Esophagus muscularis mucosa (tissue), 4 donors: ENCODE measurements around the gene SLC25A12.

Experiments
- CTCF ChIP-seq, 3 experiments: fragments of 200-600 bp in 2 of 3; fragments of 450-650 bp in 1 of 3; sonication (generic) in 2 of 3; IDR thresholded peaks; one replicate each; pipeline ENCODE4 v1.5.1; 2017 to 2019; ENCODE audit warnings: antibody characterized with exemption in 3 of 3, mild to moderate bottlenecking in 2 of 3, moderate library complexity in 1 of 3
- EP300 ChIP-seq: sonication (generic); formaldehyde crosslinking; IDR thresholded peaks from one replicate; pipeline ENCODE4 v1.6.1; 2017; ENCODE audit warnings: antibody characterized with exemption
- POLR2A ChIP-seq: fragments of 450-650 bp; IDR thresholded peaks from one replicate; pipeline ENCODE4 v1.6.1; 2017; ENCODE audit warnings: antibody characterized with exemption, moderate library complexity, mild to moderate bottlenecking, low read depth
- POLR2AphosphoS5 ChIP-seq, 2 donors: sonication (generic); formaldehyde crosslinking; IDR thresholded peaks; one replicate each; pipeline ENCODE4 v1.6.1; 2017; ENCODE audit warnings: antibody characterized with exemption in 2 of 2

GRCh38 chr2:171810422-171811244 lies 83.4 kb downstream of the SLC25A12 start:
- TF ChIP-seq CTCF (IDR thresholded peaks at IDR 0.05) (no peak), POLR2AphosphoS5 (IDR thresholded peaks at IDR 0.05) (no peak), POLR2A (no peak), EP300 (no peak)
